Fibroblast of lung (primary cell): ENCODE results near the gene SNAPC5.

Experiments used
- EZH2 ChIP-seq: IDR thresholded peaks from 2 replicates; pipeline ENCODE4 v1.5.1; 2012; ENCODE audit warnings: low read length, control low read depth, mild to moderate bottlenecking; ENCODE audit errors: missing control alignments
- TF ChIP-seq, protein P1 (sequence below), 2 donors: IDR thresholded peaks in 1 of 2; conservative IDR thresholded peaks in 1 of 2; 1 replicate in 1 of 2; 2 replicates in 1 of 2; pipeline ENCODE4 v1.5.1; 2011 to 2012; ENCODE audit warnings: low read length in 2 of 2, control low read depth in 1 of 2, inconsistent platforms in 1 of 2, low read depth in 1 of 2, mild to moderate bottlenecking in 1 of 2

DNA sequence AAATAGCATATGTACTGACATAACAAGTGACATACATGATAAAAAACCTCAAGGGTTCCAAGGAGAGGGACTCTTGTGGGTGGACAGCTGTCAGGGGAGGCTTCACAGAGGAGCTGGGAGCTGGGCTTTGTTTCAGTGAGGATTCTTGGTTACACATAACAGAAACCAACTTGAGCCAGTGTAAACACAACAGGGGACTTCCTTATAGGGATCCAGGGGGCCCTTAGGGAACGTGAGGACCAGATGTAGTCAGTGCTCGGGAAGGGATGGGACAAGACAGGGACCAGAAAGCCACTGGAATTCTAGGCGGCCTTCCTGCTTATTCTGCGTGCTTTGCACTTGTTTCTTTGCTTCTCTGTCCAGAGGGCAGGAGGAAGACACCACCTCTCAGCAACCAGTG is 34.9 kb downstream of the SNAPC5 start:
- TF ChIP-seq, protein P1, sequence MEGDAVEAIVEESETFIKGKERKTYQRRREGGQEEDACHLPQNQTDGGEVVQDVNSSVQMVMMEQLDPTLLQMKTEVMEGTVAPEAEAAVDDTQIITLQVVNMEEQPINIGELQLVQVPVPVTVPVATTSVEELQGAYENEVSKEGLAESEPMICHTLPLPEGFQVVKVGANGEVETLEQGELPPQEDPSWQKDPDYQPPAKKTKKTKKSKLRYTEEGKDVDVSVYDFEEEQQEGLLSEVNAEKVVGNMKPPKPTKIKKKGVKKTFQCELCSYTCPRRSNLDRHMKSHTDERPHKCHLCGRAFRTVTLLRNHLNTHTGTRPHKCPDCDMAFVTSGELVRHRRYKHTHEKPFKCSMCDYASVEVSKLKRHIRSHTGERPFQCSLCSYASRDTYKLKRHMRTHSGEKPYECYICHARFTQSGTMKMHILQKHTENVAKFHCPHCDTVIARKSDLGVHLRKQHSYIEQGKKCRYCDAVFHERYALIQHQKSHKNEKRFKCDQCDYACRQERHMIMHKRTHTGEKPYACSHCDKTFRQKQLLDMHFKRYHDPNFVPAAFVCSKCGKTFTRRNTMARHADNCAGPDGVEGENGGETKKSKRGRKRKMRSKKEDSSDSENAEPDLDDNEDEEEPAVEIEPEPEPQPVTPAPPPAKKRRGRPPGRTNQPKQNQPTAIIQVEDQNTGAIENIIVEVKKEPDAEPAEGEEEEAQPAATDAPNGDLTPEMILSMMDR (conservative IDR thresholded peaks at IDR 0.05 in 1 of 2, IDR thresholded peaks at IDR 0.05 in 1 of 2; ENCODE audit: low read depth in 1 of 2, low read length in 2 of 2) = no peak
- TF ChIP-seq EZH2 = no peak
